ENCODE measurements around the gene ARTN.

The ARTN gene

DNA sequence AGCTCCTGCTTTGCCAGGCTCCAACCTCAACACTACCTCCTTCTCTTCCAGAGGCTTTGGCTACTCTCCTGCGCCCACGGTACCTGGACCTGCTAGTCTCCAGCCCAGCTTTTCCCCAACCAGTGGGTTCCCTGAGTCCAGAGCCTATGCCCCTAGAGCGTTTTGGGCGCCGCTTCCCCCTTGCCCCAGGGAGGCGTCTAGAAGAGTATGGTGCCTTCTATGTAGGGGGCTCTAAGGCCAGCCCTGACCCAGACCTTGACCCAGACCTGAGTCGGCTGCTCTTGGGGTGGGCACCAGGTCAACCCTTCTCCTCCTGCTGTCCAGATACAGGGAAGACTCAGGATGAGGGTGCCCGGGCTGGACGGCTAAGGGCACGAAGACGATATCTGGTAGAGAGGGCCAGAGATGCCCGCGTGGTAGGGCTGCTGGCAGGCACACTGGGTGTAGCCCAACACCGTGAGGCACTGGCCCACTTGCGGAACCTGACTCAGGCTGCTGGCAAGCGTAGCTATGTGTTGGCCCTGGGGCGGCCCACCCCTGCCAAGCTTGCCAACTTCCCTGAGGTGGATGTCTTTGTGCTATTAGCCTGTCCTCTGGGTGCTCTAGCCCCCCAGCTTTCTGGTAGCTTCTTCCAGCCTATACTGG, 37.9 kb downstream of the ARTN start:
- Histone ChIP-seq H3K9ac (ENCODE audit: low read depth, low read length, poor library complexity, severe bottlenecking) (no peak overlapping the region), H3K79me2 (ENCODE audit: insufficient read depth, low read length) (peaks cover 29% of the 10 kb centered on the region), H3K36me3 (ENCODE audit: insufficient read depth, low read length) (no peaks in the 10 kb centered on the region), H3F3A (ENCODE audit: low read depth) (no peaks in the 10 kb centered on the region; the same call in 1 of the 2 replicates), H2AFZ (ENCODE audit: low read length) (no peak overlapping the region), H3K9me3 (ENCODE audit: insufficient read depth, low read depth, low read length) (no peaks in the 10 kb centered on the region), H3K4me2 (ENCODE audit: low read depth, low read length, poor library complexity, severe bottlenecking) (peak overlapping the region; percentile 97), H3K27me3 (ENCODE audit: insufficient read depth, low read length, poor library complexity, severe bottlenecking) (no peaks in the 10 kb centered on the region), H3K9me2 (replicated peaks; ENCODE audit: low read depth, low read length) (no peaks in the 10 kb centered on the region), H3K4me1 (ENCODE audit: insufficient read depth, low read length, poor library complexity, severe bottlenecking) (peaks cover 25% of the 10 kb centered on the region), H3K4me3 (ENCODE audit: low read length, poor library complexity, severe bottlenecking) (no peak overlapping the region), H4K20me1 (ENCODE audit: insufficient read depth, low read length, poor library complexity, severe bottlenecking) (peaks cover 14% of the 10 kb centered on the region)
- TF ChIP-seq, protein P1, sequence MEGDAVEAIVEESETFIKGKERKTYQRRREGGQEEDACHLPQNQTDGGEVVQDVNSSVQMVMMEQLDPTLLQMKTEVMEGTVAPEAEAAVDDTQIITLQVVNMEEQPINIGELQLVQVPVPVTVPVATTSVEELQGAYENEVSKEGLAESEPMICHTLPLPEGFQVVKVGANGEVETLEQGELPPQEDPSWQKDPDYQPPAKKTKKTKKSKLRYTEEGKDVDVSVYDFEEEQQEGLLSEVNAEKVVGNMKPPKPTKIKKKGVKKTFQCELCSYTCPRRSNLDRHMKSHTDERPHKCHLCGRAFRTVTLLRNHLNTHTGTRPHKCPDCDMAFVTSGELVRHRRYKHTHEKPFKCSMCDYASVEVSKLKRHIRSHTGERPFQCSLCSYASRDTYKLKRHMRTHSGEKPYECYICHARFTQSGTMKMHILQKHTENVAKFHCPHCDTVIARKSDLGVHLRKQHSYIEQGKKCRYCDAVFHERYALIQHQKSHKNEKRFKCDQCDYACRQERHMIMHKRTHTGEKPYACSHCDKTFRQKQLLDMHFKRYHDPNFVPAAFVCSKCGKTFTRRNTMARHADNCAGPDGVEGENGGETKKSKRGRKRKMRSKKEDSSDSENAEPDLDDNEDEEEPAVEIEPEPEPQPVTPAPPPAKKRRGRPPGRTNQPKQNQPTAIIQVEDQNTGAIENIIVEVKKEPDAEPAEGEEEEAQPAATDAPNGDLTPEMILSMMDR (conservative IDR thresholded peaks at IDR 0.05; ENCODE audit: low read length), result no peak
- no peak for TF ChIP-seq EZH2phosphoT487 (IDR thresholded peaks at IDR 0.05; ENCODE audit: borderline replicate concordance)

DNA sequence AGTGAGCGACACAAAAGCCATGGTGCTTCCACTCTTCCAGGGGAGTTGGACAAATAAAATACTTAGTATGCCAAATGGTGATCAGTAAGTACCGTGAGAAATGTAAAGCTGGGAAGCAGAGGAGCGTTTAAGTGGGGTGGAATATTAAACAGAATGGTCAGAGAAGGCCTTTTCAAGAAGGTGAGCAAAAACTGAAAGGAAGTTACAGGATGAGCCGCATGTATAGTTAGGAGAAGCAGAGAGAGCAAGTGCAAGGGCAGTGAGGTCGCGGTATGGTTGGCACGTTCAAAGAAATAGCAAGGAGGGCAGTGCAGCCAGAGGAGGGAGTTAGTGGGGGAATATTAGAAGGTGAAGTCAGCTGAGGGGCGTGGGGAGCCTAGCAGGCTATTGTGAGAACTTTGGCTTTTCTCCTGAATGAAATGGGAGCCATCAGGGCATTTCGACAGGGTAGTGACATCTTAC, 40.4 kb downstream of the ARTN start:
- H3K79me2 ChIP-seq (ENCODE audit: insufficient read depth, low read length), result peaks cover 53% of the 10 kb centered on the region
- H3K9me2 ChIP-seq (replicated peaks; ENCODE audit: low read depth, low read length), result no peaks in the 10 kb centered on the region
- peak overlapping the region; percentile 91 for H3K4me3 ChIP-seq (ENCODE audit: low read length, poor library complexity, severe bottlenecking)
- peaks cover 47% of the 10 kb centered on the region for H3K4me1 ChIP-seq (ENCODE audit: insufficient read depth, low read length, poor library complexity, severe bottlenecking)
- H3F3A ChIP-seq (ENCODE audit: low read depth), result no peaks in the 10 kb centered on the region; the same call in 1 of the 2 replicates
- peak overlapping the region; percentile 90 for H3K9ac ChIP-seq (ENCODE audit: low read depth, low read length, poor library complexity, severe bottlenecking)
- no peaks in the 10 kb centered on the region for H3K36me3 ChIP-seq (ENCODE audit: insufficient read depth, low read length)
- peak overlapping the region; percentile 93 for H3K4me2 ChIP-seq (ENCODE audit: low read depth, low read length, poor library complexity, severe bottlenecking)
- H2AFZ ChIP-seq (ENCODE audit: low read length), result peak overlapping the region; percentile 94
- TF ChIP-seq, protein P1 (conservative IDR thresholded peaks at IDR 0.05; ENCODE audit: low read length), result no peak
- no peak for TF ChIP-seq EZH2phosphoT487 (IDR thresholded peaks at IDR 0.05; ENCODE audit: borderline replicate concordance)
- H3K9me3 ChIP-seq (ENCODE audit: insufficient read depth, low read depth, low read length), result no peaks in the 10 kb centered on the region
- H3K27me3 ChIP-seq (ENCODE audit: insufficient read depth, low read length, poor library complexity, severe bottlenecking), result no peaks in the 10 kb centered on the region
- H4K20me1 ChIP-seq (ENCODE audit: insufficient read depth, low read length, poor library complexity, severe bottlenecking), result peaks cover 36% of the 10 kb centered on the region

DNA sequence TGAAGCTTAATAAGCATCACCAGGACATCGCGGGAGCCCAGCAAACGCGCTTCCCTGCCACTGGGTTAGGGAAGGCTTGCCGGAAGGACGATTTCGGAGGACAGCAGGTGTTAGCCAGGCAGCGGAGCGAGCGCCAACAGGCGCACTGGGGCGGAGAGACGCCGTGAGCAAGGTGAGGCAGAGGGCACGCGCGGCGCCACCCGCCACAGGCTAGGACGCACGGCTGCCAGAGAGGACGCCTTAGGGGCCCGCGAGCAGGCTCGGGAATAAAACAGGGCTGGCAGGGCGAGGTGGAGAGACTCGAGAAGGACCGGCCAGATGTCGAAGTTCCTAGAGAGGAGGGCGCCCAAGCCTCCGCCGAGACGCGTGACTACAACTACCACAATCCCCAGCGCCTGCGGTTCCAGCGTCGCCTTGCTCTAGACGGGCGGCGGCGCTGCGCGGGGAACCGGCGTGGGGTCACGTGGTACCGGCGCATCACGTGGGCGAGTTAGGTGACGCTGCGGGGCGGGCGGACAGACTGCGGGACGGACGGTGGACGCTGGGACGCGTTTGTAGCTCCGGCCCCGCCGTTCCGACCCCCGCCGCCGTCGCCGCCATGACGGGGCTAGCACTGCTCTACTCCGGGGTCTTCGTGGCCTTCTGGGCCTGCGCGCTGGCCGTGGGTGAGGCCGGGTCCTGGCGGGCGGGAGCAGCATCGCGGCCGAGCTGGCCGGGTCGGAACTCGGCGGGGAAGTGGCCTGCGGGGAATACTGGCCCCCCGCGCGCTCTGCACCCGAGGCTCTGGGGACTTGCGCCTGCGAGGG, 41.0 kb downstream of the ARTN start, which contains the start of gene ATP6V0B:
Gene ATP6V0B, plus strand, starts transcription at position 518 of the 806 bp plus-strand sequence. Its CDS starts 81 bp downstream, at position 599.
- Histone ChIP-seq H3K36me3 (ENCODE audit: insufficient read depth, low read length) (no peaks in the 10 kb centered on the region), H3K27me3 (ENCODE audit: insufficient read depth, low read length, poor library complexity, severe bottlenecking) (no peaks in the 10 kb centered on the region), H3K4me2 (ENCODE audit: low read depth, low read length, poor library complexity, severe bottlenecking) (peak within 1 kb of the TSS; percentile 93), H2AFZ (ENCODE audit: low read length) (peak within 1 kb of the TSS; percentile 94), H3F3A (ENCODE audit: low read depth) (no peaks in the 10 kb centered on the region; the same call in 1 of the 2 replicates), H3K4me3 (ENCODE audit: low read length, poor library complexity, severe bottlenecking) (peak within 1 kb of the TSS; percentile 91), H3K9me3 (ENCODE audit: insufficient read depth, low read depth, low read length) (no peaks in the 10 kb centered on the region), H3K79me2 (ENCODE audit: insufficient read depth, low read length) (peaks cover 53% of the 10 kb centered on the region), H3K9ac (ENCODE audit: low read depth, low read length, poor library complexity, severe bottlenecking) (peak within 1 kb of the TSS; percentile 90), H3K4me1 (ENCODE audit: insufficient read depth, low read length, poor library complexity, severe bottlenecking) (peaks cover 50% of the 10 kb centered on the region), H4K20me1 (ENCODE audit: insufficient read depth, low read length, poor library complexity, severe bottlenecking) (peaks cover 36% of the 10 kb centered on the region), H3K9me2 (replicated peaks; ENCODE audit: low read depth, low read length) (no peaks in the 10 kb centered on the region)
- TF ChIP-seq, protein P1 (conservative IDR thresholded peaks at IDR 0.05; ENCODE audit: low read length), result no peak
- TF ChIP-seq EZH2phosphoT487 (IDR thresholded peaks at IDR 0.05; ENCODE audit: borderline replicate concordance), result no peak

Measured in Loucy (cell line).